Fibroblast of skin of left biceps (primary cell): ENCODE data around the gene SYT5.

Source experiments
- DNase-seq, 2 experiments: peaks; one replicate each; pipeline ENCODE4 v3.0.0-alpha.2; 2013; ENCODE audit warnings: low read depth in 2 of 2

SYT5 gene

GRCh38 chr19:55147545-55148251 lies 32.4 kb downstream of the SYT5 start:
- DNase-seq: no peak

DNA sequence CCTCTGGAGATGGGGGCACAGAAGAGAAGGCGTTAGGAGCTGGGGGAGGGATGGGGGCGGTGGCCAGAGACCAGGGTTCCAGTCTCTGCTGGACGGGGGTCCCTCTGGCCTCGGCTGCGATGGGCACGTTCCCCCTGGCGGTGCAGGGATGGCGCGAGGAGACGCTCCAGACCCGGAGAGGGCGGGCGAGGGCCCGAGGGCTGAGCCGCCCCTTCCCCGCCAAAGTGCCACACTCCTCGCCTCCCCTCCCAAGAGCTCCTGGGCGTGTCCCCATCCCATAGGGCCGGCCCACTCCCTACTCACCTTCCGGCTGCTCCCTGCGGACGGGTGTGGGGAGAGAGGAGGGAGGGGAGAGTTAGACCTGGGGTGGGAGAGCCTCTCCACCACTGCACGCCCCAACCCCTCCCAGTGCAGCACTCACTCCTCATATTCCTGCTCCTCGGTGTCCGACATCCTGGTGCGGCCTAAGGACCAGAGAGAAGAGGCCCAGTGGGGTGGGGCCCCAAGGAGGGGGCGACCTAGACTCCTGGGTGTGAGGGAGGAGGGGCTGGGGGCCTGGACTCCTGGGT lies 33.3 kb downstream of the SYT5 start:
- DNase-seq: no peak

DNA sequence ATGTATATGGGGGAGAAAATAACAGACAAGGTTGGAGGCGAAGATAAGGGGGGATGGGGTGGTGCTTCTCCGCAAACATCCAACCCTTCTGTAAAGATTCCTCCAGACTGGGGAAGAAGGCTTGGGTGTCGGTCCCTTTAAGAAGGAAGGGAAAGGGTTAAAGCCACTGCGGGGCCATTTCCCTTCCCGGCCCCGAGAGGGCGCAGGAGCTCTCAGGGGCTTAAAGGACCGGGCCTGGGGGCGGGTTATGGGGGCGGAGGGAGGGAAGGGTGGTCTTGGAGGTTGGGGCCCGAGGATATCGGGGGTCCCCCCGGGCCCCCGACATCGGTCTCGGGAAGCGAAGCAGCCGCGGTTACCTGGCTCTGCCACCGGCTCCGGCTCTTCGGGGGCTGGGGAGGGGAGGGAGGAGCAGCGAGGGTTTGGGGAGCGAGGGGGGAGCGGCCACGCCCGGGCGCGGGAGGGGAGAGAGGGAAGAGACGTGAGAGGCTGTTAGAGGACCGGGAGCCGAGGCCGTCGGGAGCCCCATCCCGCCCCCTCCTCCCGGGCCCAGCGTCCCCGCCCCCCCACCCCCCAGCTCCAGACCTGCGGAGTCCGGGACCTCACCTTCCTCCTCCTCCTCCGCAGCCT lies 33.9 kb downstream of the SYT5 start:
- DNase-seq: no peak

- no peak for DNase-seq
Observed at GRCh38 chr19:55145232-55145631, 34.9 kb downstream of the SYT5 start.

DNA sequence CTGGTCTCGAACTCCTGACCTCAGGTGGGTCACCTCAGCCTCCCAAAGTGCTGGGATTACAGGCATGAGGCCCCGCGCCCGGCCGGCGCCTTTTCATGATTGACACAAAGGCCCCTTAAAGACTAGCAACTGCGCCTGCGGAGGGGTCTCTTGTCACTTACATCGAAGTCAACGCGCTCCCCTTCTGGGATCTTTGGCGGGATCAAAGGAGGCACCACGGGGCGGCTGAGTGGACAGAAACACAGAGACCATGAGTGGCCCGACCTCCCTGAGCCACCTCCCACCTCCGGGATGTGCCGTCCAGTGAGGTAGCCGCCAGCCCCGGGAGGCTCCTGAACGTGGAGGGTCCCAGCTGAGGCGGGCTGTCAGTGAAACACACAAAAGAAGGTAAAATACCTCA lies 38.4 kb downstream of the SYT5 start:
- DNase-seq: no peak

GRCh38 chr19:55137915-55138314 lies 42.2 kb downstream of the SYT5 start:
- DNase-seq: no peak

DNA sequence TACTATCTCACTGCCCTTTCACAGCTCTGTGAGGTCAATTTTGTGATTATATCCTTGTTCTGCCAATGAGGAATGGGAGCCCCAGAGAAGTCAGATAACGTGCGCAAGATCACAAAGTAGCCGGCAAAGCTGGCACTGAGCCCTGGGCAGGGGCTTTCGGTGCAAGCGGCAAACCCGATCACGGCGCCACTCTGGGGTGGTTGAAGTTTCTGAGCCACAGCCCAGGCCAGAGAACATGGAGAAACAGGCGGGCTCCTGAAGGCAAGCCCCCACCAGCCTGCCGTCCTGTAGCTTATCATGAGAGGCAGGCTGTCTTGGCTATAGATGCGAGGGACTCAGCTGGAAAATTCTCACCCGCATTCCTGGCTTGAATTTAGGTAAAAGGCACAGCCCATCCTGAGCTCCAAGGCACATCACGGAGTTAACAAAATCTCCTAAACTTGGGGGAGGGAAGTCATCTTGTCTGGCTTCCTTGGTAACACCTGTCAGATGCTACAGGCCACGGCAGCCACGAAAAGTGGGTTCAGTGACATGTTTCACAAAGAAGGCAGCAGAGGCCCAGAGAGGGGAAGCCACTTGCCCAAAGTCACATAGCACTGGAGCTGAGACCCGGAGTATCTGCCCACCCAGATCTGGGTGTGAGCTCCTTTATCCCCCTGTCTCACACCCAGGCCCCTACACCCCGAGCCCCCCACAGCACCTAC lies 43.5 kb downstream of the SYT5 start:
- no peak for DNase-seq

DNA sequence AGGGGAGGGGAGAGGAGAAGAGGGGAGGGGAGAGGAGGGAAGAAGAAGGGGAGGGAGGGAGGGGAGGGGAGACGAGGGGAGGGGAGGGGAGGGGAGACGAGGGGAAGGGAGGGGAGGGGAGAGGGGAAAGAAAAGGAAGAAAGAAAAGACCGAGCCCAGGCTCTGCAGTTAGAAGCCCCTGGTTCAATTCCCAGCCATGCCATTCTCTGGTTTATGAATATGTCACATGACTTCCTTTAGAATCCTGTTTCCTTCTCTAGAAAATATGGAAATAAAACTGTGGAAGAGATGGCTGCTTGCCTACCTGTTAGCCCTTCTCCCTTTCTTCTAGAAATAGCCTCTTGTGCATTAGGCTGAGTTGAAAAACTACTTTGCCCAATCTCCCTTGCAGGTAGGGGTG lies 45.4 kb downstream of the SYT5 start:
- DNase-seq: no peak

DNA sequence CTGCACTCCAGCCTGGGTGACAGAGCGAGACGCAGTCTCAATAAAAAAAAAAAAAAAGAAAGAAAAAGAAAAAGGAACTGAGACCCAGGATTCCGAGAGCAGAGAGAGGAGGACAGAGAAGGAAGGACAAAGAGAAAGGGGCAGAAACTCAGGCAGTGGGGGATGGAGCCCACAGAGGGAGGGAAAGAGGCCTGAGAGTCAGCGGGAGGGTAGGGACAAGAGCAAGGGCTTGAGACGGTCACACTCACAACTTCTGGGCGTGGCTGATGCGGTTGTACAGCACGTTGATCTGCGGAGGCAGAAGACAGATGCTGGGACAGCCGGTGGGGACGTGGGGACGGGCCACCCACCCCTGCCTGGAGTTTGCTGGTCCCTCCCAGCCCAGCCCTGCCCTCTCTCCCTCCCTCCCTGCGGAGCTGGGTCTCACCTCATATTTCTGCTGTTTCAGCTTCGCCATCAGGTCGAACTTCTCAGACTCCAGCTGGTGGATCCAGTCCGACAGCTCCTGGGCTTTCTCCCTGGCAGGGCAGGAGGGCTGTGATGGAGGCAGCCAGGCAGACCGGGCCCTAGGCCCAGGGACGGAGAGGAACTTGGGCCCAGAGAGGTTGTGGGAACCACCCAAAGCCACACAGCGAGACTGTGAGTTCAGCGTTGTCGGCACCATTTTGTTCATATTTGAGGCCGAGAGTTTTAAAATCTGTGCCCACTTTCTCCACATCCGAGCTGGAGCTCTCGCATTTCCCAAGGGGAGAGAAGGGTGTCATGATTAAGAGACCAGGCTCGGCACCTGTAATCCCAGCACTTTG lies 46.2 kb downstream of the SYT5 start:
- no peak for DNase-seq

DNA sequence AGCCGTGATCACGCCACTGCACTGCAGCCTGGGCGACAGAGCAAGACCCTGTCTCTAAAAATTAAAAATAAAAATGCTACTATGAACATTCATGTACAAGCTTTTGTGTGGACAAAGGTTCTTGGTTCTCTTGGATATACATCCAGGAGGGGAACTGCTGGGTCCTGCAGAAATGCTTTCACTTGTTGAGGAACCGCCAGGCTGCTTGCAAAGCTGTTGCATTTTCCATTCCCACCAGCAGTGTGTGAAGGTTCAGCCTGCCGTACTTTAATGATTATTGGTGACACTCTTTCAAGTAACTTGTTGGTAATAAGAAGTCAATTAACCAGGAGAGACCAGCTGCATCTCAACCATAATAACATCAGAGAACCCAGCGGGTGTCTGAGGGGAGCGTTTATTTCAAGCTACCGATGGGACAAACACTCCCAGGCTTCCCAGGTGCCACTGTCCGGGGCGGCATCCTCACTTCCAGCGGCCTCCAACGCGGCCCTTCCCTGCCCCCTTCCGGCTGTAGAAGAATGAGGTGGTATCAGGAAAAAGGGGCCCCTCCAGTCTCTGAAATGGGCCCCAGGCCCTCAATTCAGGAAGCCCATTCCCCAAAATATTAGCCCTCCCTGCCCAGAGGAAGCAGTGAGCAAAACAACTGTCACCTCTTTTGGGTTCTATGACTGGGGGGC lies 47.5 kb downstream of the SYT5 start:
- DNase-seq: no peak

GRCh38 chr19:55131421-55131820 lies 48.7 kb downstream of the SYT5 start:
- DNase-seq: peak; percentile 58 to 64
